Glutamatergic neuron (in vitro differentiated cells): ENCODE measurements around the gene PANK3. TPM values are rescaled to one million over a fixed set of nuclear protein-coding genes. Genes with fewer than 3 reads are reported as not detected.
A peak's percentile ranks its signal among the peaks of the same experiment; 100 is the strongest.

Experiments used
- DNase-seq: peaks from one replicate; pipeline ENCODE4 v3.0.0; 2022
- H3K27ac Mint-ChIP-seq: one replicate; pipeline ENCODE4 v1.8.0; 2020; ENCODE audit warnings: mild to moderate bottlenecking, mixed read lengths, inconsistent platforms; ENCODE audit not compliant: unreplicated experiment
- H3K27me3 Mint-ChIP-seq: one replicate; pipeline ENCODE4 v1.8.0; 2020; ENCODE audit warnings: mild to moderate bottlenecking, moderate library complexity, mixed read lengths, inconsistent platforms; ENCODE audit not compliant: unreplicated experiment
- H3K36me3 Mint-ChIP-seq: one replicate; pipeline ENCODE4 v1.8.0; 2020; ENCODE audit warnings: mild to moderate bottlenecking, mixed read lengths, inconsistent platforms; ENCODE audit not compliant: unreplicated experiment
- H3K4me1 Mint-ChIP-seq: one replicate; pipeline ENCODE4 v1.8.0; 2020; ENCODE audit warnings: mild to moderate bottlenecking, low read depth, mixed read lengths, inconsistent platforms; ENCODE audit not compliant: unreplicated experiment
- H3K4me3 Mint-ChIP-seq: one replicate; pipeline ENCODE4 v1.8.0; 2020; ENCODE audit warnings: mild to moderate bottlenecking, mixed read lengths, inconsistent platforms; ENCODE audit not compliant: unreplicated experiment
- H3K9me3 Mint-ChIP-seq: one replicate; pipeline ENCODE4 v1.8.0; 2020; ENCODE audit warnings: mild to moderate bottlenecking, moderate library complexity, mixed read lengths, inconsistent platforms; ENCODE audit not compliant: unreplicated experiment
- total RNA-seq: library from RNA; stranded (reverse); fragmentation: NEBNext Ultra II Directional; extraction: Animal tissue kit (Norgen Biotek cat#: 25700); gene quantifications from one replicate; pipeline ENCODE4 v1.2.1, GENCODE V29; 2021; ENCODE audit not compliant: unreplicated experiment
- TF ChIP-seq, protein P1 (sequence below): fragments of 200-600 bp; sonication (generic); IDR thresholded peaks from one replicate; pipeline ENCODE4 v1.5.0; 2021; ENCODE audit not compliant: partially characterized antibody, unreplicated experiment

PANK3 gene
- total RNA-seq, 1 donor from 2014 or later, result 153 TPM

GRCh38 chr5:168531987-168532864 lies 46.9 kb downstream of the PANK3 start:
- DNase-seq, result peak; percentile 45
- TF ChIP-seq, protein P1, sequence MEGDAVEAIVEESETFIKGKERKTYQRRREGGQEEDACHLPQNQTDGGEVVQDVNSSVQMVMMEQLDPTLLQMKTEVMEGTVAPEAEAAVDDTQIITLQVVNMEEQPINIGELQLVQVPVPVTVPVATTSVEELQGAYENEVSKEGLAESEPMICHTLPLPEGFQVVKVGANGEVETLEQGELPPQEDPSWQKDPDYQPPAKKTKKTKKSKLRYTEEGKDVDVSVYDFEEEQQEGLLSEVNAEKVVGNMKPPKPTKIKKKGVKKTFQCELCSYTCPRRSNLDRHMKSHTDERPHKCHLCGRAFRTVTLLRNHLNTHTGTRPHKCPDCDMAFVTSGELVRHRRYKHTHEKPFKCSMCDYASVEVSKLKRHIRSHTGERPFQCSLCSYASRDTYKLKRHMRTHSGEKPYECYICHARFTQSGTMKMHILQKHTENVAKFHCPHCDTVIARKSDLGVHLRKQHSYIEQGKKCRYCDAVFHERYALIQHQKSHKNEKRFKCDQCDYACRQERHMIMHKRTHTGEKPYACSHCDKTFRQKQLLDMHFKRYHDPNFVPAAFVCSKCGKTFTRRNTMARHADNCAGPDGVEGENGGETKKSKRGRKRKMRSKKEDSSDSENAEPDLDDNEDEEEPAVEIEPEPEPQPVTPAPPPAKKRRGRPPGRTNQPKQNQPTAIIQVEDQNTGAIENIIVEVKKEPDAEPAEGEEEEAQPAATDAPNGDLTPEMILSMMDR, result no peak
- H3K9me3 Mint-ChIP-seq, result peaks cover 18% of the 10 kb centered on the region

DNA sequence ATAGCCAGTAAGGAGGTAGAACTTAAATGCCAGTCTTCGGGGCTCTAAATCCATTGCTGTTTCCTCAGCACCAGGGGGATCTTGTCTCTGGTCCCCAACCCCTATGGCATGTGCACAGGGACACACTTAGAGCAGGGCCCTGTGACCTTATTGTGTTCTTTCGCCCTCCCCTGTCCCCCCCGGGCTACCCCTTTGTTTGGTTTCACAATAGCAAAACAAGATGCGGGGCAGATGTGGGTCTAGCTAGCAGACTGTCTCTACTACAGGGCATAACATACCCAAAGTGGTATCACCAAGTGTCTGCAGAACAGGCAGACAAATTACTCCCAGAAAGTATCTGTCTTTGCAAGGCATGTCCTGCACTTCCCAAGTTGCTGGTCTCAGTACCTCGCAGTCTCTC lies 48.0 kb downstream of the PANK3 start:
- Mint-ChIP-seq H3K4me1 (peaks cover 38% of the 10 kb centered on the region), H3K9me3 (peaks cover 16% of the 10 kb centered on the region), H3K27me3 (peaks cover 9% of the 10 kb centered on the region), H3K36me3 (no peaks in the 10 kb centered on the region), H3K27ac (peak overlapping the region; percentile 90), H3K4me3 (peak overlapping the region; percentile 87)
- TF ChIP-seq, protein P1, result no peak
- DNase-seq, result no peak

More at GRCh38 chr5:168531987-168532864, 46.9 kb downstream of the PANK3 start:
- Mint-ChIP-seq H3K36me3 (no peaks in the 10 kb centered on the region), H3K4me3 (peak overlapping the region; percentile 82), H3K27ac (peak overlapping the region; percentile 90), H3K4me1 (peaks cover 38% of the 10 kb centered on the region), H3K27me3 (peaks cover 9% of the 10 kb centered on the region)

DNA sequence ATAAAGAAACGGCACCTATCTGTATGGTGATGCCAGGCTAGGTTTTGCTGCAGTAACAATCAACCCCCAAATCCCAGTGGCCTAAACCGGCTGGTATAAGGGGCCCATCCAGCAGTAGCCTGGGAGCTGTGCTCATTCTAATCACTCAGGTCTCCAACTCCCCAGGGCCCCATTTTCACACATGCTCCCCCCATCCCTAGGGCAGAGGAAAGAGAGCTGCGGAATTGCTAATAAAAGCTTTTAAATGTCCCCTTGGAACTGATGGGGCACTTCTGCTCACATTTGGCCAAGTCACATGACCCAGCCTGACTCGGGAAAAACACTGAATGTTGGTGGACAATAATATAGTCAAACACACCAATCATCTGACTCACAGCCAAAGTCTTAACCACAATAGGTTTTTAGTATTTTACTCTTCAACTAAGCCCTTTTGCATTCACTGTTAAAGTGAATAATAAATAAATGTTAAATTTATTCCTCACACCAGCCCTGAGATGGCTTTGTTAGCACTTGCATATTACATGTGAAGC lies 48.5 kb downstream of the PANK3 start:
- Mint-ChIP-seq H3K27ac (peak overlapping the region; percentile 90), H3K4me1 (peaks cover 37% of the 10 kb centered on the region), H3K4me3 (peak overlapping the region; percentile 87), H3K36me3 (no peaks in the 10 kb centered on the region), H3K27me3 (peaks cover 9% of the 10 kb centered on the region), H3K9me3 (peaks cover 16% of the 10 kb centered on the region)
- peak; percentile 81 for DNase-seq
- TF ChIP-seq, protein P1, result no peak

GRCh38 chr5:168529374-168530234 lies 49.6 kb downstream of the PANK3 start:
- TF ChIP-seq, protein P1, result no peak
- Mint-ChIP-seq H3K4me3 (peak overlapping the region; percentile 87), H3K4me1 (peaks cover 31% of the 10 kb centered on the region), H3K27me3 (peaks cover 9% of the 10 kb centered on the region), H3K27ac (peak overlapping the region; percentile 90), H3K9me3 (peaks cover 16% of the 10 kb centered on the region), H3K36me3 (no peaks in the 10 kb centered on the region)
- peak; percentile 45 for DNase-seq
